H1 (cell line): ENCODE data around the gene SLC7A5.

Experiments
- ATF3 ChIP-seq: IDR thresholded peaks from 2 replicates; pipeline ENCODE4 v1.6.1; 2011; ENCODE audit warnings: low read depth, mild to moderate bottlenecking, low read length; ENCODE audit not compliant: insufficient read depth
- BRCA1 ChIP-seq: IDR thresholded peaks from 2 replicates; pipeline ENCODE4 v1.6.1; 2012; ENCODE audit warnings: low read depth, low read length, improper control_type of control experiment
- CBX8 ChIP-seq: fragments of 300-800, 300-1000 bp; sonication (generic); IDR thresholded peaks from 2 replicates; pipeline ENCODE4 v1.7.1; 2016; ENCODE audit warnings: low read depth, low read length, borderline replicate concordance
- CTCF ChIP-seq, 3 experiments: IDR thresholded peaks; 1 replicate in 2 of 3; 2 replicates in 1 of 3; pipeline versions ENCODE4 v1.5.1 to v1.6.1; 2011; ENCODE audit warnings: low read length in 3 of 3, mild to moderate bottlenecking in 3 of 3, inconsistent platforms in 2 of 3, low read depth in 1 of 3, moderate library complexity in 1 of 3; ENCODE audit not compliant: insufficient read depth in 1 of 3; ENCODE audit errors: control extremely low read depth in 1 of 3

- TF ChIP-seq CBX8 (no peak), CTCF (IDR thresholded peaks at IDR 0.05; ENCODE audit: control extremely low read depth in 1 of 3, insufficient read depth in 1 of 3, low read depth in 1 of 3, low read length in 3 of 3) (no peak), ATF3 (no peak), BRCA1 (no peak)
Observed at GRCh38 chr16:87848676-87849345, 20.5 kb downstream of the SLC7A5 start.
